HUDEP-2 (cell line): ENCODE results near the gene CPD.

Source experiments
- DNase-seq, 76 experiments: peaks; one replicate each; lab custom pipeline; 2025; ENCODE audit not compliant: unreplicated experiment in 76 of 76; lab: John Stamatoyannopoulos, UW

The CPD gene

DNA sequence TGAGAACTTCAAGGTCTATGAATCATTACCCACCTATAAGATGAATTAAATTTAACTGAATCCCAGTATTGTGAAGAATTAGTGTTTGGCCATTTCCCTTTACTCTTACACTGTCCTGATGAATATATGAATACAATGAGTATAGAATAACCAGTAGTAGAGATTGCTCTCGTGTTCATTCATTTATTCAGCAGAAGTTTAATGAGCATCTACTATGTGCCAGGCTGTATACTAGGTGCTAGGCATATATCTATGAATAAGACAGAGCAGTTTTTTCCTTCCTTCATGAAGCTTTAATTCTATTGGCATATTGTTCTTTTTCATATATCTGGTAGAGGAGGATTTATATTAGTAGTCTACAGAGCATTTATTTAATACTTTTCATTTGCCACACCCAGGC lies 104.4 kb downstream of the CPD start:
- no peak for DNase-seq

DNA sequence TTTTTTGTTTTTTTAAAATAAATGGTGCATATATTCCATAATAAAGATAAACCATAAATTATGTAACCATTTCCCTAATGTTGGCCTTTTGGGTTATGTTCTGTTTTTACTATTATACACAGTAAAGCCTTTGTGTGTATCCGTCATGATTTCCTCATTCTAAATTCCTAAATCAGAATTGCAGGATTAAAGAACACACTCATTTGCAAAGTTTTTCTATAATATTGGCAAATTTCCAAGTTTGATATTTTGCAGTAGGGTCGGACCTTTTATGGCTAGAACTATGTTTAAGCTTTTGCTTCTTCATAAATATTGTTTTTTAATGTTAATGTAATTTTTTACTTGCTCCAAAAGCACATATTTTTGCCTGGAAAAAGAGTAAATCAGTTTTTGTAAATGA lies 115.1 kb downstream of the CPD start:
- no peak for DNase-seq

DNA sequence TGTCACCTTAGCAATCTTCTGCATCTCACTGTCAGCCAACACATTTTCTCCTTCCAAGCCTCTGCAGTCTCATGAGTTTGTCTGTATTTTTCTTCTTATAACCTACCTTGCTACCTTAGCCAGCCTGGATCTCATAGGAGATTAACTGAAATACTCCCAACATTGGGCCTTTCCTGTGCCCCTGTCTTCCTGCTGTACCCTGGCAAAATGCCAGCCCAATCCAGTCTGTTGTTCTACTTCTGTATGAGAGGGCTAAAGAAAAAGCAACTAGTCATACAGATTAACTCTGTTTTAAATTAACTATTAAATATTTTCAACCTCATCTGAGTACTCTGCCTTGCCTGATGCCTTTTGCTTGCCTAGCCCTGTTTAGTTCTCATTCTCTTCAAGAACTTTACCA lies 116.9 kb downstream of the CPD start:
- peak in 1 of 76 experiments; percentile 1 for DNase-seq

DNA sequence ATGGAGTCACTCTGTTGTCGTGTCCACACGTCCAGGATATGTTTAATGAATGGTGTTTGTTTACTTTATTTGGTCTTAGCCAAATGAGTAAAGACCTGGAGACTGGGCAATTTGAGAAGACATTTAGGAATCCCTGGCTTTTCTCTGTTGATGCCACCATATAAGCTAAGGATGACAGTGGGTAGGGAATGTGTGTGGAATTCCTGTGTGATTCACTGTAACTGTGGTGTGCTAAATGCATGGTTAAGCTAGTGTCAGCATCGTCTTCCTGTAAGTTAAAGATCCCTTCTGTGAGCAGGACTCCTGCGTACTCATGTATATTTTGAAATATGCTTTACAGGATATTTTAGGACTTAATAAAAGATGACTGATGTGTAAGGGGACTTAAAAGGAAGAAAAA lies 124.8 kb downstream of the CPD start:
- DNase-seq, result no peak

DNA sequence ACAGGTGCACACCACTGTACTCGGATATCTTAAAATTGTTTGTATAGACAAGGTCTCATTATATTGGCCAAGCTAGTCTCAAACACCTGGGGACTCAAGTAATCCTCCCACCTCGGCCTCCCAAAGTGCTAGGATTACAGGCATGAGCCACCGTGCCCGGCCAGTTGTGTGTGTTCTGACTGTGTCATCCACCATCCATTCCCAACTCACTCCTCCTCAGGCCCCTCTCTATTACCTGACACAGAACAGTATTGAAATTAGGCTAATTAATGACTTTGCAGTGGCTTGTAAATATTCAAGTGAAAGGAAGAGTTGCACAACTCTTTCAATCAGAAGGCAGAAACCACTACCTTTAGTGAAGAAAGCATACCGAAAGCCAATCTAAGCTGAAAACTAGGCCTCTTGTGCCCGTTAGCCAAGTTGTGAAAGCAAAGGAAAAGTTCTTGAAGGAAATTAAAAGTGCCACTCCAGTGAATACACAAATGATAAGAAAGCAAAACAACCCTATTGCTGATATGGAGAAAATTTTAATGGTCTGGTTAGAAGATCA lies 127.2 kb downstream of the CPD start:
- no peak for DNase-seq

DNA sequence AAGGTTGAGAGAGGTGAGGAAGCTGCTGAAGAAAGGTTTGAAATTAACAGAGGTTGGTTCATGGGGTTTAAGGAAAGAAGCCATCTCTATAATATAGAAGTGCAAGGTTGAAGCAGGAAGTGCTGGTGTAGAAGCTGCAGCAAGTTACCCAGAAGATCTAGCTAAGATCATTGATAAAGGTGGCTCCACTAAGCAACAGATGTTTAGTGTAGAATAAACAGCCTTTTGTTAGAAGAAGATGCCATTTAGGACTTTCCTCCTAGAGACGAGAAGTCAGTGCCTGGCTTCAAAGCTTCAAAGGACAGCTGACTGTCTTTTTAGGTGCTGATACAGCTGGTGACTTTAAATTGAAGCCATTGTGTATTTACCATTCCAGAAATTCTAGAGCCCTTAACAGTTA lies 127.8 kb downstream of the CPD start:
- no peak for DNase-seq

DNA sequence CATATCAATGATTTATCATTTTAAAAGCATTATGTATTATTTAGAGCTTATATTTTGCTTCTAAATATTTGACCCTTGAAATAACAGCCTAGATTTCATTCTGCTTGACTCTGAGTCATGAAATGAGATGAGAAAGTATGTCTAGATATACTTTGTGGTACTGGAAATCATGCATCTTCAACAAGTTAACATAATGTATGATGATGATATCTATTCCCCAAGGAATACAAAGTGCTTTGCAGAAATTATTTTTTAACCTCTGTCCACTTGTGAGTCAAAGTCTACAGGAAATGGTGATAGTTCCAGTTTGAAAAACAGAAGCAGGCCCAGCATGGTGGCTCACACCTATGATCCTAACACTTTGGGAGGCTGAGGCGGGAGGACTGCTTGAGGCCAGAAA lies 134.6 kb downstream of the CPD start:
- no peak for DNase-seq

DNA sequence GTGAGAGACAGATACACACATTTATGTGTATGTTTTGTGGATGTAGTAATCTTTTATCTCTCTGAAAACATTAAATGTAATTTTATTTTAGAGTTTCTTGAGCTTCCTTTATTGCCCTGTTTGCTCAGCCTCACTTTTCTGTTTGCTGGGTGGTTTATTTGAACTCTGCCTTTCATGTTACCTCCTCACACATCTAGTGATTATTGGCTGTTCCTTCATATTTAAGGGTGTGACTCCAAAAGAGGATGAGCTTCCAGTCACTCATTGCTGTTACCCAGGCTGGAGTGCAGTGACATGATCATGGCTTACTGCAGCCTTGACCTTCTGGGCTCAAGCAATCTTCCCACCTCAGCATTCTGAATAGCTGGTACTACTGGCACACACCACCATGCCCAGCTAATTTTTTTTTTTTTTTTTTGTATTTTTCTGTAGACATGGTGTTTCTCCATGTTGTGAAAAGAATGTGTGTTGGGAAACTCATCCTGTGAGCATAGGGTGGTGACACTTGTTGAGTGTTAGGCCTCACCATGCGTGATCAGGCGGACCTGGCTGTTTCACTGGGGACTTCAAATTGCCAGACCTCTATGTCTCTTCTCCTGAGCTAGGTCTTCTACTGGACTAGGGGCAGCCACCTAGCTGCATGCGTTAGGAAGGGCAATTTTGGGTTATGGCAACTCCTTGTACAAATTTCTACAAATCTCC lies 136.3 kb downstream of the CPD start:
- DNase-seq, result no peak

DNA sequence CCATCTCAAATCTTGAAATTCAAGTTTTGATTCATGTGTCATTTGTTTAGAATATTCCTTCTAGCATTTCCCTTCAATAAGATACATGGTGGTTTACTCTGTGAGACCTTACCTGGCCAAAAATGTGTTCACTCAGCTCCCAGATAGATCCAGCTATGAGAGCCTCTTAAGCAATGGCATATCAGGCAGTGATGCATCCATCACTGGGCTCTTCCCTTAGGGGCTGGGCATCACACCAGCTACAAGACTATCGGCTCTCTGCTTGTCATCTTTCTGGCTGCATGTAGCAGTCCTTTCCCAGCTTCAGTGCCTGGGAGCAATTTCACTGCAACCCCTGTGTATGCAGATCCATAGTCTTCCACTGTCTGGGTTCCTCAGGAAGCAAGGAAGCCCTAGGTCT lies 139.1 kb downstream of the CPD start:
- no peak for DNase-seq

DNA sequence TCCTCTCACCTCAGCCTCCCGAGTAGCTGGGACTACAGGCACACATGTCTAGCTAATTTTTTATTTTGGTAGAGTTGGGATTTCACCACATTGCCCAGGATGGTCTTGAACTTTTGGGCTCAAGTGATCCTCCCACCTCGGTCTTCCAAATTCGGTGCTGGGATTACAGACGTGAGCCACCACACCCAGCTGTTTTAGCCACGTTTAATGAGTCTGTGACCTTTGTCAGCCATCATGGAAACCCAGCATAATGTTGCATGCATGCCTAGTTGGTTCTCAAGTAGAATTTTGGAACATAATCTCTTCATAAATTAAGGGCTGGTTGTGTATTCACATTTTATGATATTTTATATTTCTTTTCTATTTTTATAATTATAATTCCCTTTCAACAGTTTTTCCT lies 140.4 kb downstream of the CPD start:
- no peak for DNase-seq
